ENCODE measurements around the gene EVA1C. TPM values are rescaled to one million over a fixed set of nuclear protein-coding genes. Genes with fewer than 3 reads are reported as not detected.

Gene EVA1C
- polyA plus RNA-seq, 1 donor from 2014 or later, result 2.1 TPM

DNA sequence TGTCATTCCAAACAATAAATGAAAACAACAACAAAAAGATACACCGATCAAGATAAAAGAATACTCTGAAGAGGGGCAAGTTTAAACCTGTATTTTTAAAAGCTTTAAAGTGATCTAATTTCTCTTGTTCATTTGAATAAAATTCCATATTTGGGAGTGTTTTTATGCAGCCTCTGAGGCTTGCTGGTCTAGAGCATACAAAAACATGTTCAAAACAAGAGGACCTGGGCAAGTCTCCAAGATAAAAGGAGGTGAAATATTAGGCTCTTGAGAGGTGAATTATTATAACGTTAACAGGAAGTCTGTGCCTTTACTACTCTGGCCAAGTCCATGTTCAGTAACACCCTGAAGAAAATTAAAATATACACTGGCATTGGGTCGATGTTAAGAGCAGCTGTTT is 39.8 kb upstream of the EVA1C start (continued):
- no peak for TF ChIP-seq TAF1 (IDR thresholded peaks at IDR 0.05; ENCODE audit: low read depth)

- TF ChIP-seq RAD21 (conservative IDR thresholded peaks at IDR 0.05) (no peak), MXI1 (conservative IDR thresholded peaks at IDR 0.05; ENCODE audit: poor library complexity, severe bottlenecking) (no peak), REST (IDR thresholded peaks at IDR 0.05; ENCODE audit: borderline replicate concordance) (no peak), POLR2AphosphoS5 (IDR thresholded peaks at IDR 0.05) (no peak), SMC3 (conservative IDR thresholded peaks at IDR 0.05; ENCODE audit: poor library complexity) (no peak), EZH2 (IDR thresholded peaks at IDR 0.05; ENCODE audit: borderline replicate concordance, insufficient read depth, low read length, poor library complexity, severe bottlenecking) (no peak), EP300 (conservative IDR thresholded peaks at IDR 0.05; ENCODE audit: poor library complexity, severe bottlenecking) (no peak), TAF1 (IDR thresholded peaks at IDR 0.05; ENCODE audit: low read depth) (no peak)
- TF ChIP-seq, protein P1, sequence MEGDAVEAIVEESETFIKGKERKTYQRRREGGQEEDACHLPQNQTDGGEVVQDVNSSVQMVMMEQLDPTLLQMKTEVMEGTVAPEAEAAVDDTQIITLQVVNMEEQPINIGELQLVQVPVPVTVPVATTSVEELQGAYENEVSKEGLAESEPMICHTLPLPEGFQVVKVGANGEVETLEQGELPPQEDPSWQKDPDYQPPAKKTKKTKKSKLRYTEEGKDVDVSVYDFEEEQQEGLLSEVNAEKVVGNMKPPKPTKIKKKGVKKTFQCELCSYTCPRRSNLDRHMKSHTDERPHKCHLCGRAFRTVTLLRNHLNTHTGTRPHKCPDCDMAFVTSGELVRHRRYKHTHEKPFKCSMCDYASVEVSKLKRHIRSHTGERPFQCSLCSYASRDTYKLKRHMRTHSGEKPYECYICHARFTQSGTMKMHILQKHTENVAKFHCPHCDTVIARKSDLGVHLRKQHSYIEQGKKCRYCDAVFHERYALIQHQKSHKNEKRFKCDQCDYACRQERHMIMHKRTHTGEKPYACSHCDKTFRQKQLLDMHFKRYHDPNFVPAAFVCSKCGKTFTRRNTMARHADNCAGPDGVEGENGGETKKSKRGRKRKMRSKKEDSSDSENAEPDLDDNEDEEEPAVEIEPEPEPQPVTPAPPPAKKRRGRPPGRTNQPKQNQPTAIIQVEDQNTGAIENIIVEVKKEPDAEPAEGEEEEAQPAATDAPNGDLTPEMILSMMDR (IDR thresholded peaks at IDR 0.05; ENCODE audit: poor library complexity, severe bottlenecking), result no peak
- no peak overlapping the region for H3K4me2 ChIP-seq (ENCODE audit: low read length)
- H2AFZ ChIP-seq (ENCODE audit: low read depth, low read length), result no peak overlapping the region
- peaks cover 1% of the 10 kb centered on the region for H3K36me3 ChIP-seq (ENCODE audit: insufficient read depth, low read length)
- H3K9me3 ChIP-seq (ENCODE audit: low read length), result no peaks in the 10 kb centered on the region
- no peaks in the 10 kb centered on the region for H3K27me3 ChIP-seq (ENCODE audit: insufficient read depth, low read depth, low read length)
- H3F3A ChIP-seq (ENCODE audit: insufficient read depth, low read length, poor library complexity, severe bottlenecking), result no peaks in the 10 kb centered on the region
- no peak overlapping the region for H3K4me3 ChIP-seq (ENCODE audit: low read length)
- H3K9ac ChIP-seq (ENCODE audit: low read length), result no peak overlapping the region
- H3K27ac ChIP-seq (ENCODE audit: low read length), result no peak overlapping the region
- H3K79me2 ChIP-seq (replicated peaks; ENCODE audit: insufficient read depth, low read length), result no peaks in the 10 kb centered on the region
- H3K9me2 ChIP-seq (ENCODE audit: insufficient read depth, low read length), result no peaks in the 10 kb centered on the region
- no peaks in the 10 kb centered on the region for H4K20me1 ChIP-seq (ENCODE audit: insufficient read depth)
Observed at GRCh38 chr21:32377506-32377905, 35.0 kb upstream of the EVA1C start.

DNA sequence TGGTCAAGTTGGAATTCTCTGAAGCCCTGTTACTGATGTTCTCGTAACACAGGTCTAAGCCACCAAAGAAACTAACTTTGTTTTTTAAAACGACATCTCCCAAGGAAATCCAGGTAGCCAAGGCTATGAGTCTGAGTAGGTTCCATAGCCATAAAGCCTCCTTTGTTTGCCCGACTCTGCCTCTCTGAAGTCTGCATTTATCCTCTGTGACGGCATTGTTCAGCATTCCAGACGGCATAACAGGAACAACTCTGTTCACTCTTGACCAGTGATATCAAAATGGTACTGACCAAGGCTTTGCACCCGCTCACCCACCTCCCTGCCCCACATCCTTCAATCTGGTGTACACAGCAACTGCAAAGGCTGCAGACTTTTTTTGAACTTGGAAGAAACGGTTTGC is 34.5 kb upstream of the EVA1C start:
- H3K27ac ChIP-seq (ENCODE audit: low read length), result no peak overlapping the region
- H3K79me2 ChIP-seq (replicated peaks; ENCODE audit: insufficient read depth, low read length), result no peaks in the 10 kb centered on the region
- no peaks in the 10 kb centered on the region for H3K27me3 ChIP-seq (ENCODE audit: insufficient read depth, low read depth, low read length)
- no peaks in the 10 kb centered on the region for H3K36me3 ChIP-seq (ENCODE audit: insufficient read depth, low read length)
- no peaks in the 10 kb centered on the region for H3K9me3 ChIP-seq (ENCODE audit: low read length)
- no peak for TF ChIP-seq REST (IDR thresholded peaks at IDR 0.05; ENCODE audit: borderline replicate concordance)
- no peak for TF ChIP-seq TAF1 (IDR thresholded peaks at IDR 0.05; ENCODE audit: low read depth)
- no peak for TF ChIP-seq SMC3 (conservative IDR thresholded peaks at IDR 0.05; ENCODE audit: poor library complexity)
- TF ChIP-seq EP300 (conservative IDR thresholded peaks at IDR 0.05; ENCODE audit: poor library complexity, severe bottlenecking), result no peak
- TF ChIP-seq POLR2AphosphoS5 (IDR thresholded peaks at IDR 0.05), result no peak
- TF ChIP-seq EZH2 (IDR thresholded peaks at IDR 0.05; ENCODE audit: borderline replicate concordance, insufficient read depth, low read length, poor library complexity, severe bottlenecking), result no peak
- TF ChIP-seq, protein P1 (IDR thresholded peaks at IDR 0.05; ENCODE audit: poor library complexity, severe bottlenecking), result no peak
- no peak for TF ChIP-seq RAD21 (conservative IDR thresholded peaks at IDR 0.05)
- no peak for TF ChIP-seq MXI1 (conservative IDR thresholded peaks at IDR 0.05; ENCODE audit: poor library complexity, severe bottlenecking)
- no peaks in the 10 kb centered on the region for H4K20me1 ChIP-seq (ENCODE audit: insufficient read depth)
- no peak overlapping the region for H3K9ac ChIP-seq (ENCODE audit: low read length)
- no peaks in the 10 kb centered on the region for H3F3A ChIP-seq (ENCODE audit: insufficient read depth, low read length, poor library complexity, severe bottlenecking)
- H3K4me3 ChIP-seq (ENCODE audit: low read length), result no peak overlapping the region
- H3K4me2 ChIP-seq (ENCODE audit: low read length), result no peak overlapping the region
- H3K9me2 ChIP-seq (ENCODE audit: insufficient read depth, low read length), result no peaks in the 10 kb centered on the region
- no peak overlapping the region for H2AFZ ChIP-seq (ENCODE audit: low read depth, low read length)
